Measurements from ENCODE around the gene RNF7. TPM values are rescaled to one million over a fixed set of nuclear protein-coding genes. Genes with fewer than 3 reads are reported as not detected.

RNF7 gene
- total RNA-seq, 4 donors from 2014 or later = 59.2 to 91.8 (median 70.7) TPM

GRCh38 chr3:141793476-141794260, 55.6 kb downstream of the RNF7 start:
- Histone ChIP-seq H3K4me1 (peaks cover 0 to 9% of the 10 kb centered on the region in 2 donors), H3K27ac (no peak overlapping the region), H3K27me3 (no peaks in the 10 kb centered on the region), H3K4me3 (no peak overlapping the region), H3K36me3 (no peaks in the 10 kb centered on the region), H3K9me3 (no peaks in the 10 kb centered on the region)
- intact Hi-C loops (cut with DNase I; ENCODE audit: low total_unique reads) = no loop called here
- TF ChIP-seq CTCF (IDR thresholded peaks at IDR 0.05) (no peak), POLR2A (IDR thresholded peaks at IDR 0.05) (no peak)
- no peak for DNase-seq

GRCh38 chr3:141795276-141795675, 57.2 kb downstream of the RNF7 start:
- intact Hi-C loops (cut with DNase I; ENCODE audit: low total_unique reads) = no loop called here
- H3K36me3 ChIP-seq = no peaks in the 10 kb centered on the region
- no peak overlapping the region for H3K4me3 ChIP-seq
- peaks cover 0 to 12% of the 10 kb centered on the region in 2 donors for H3K4me1 ChIP-seq
- DNase-seq = no peak
- H3K27ac ChIP-seq = no peak overlapping the region
- no peak for TF ChIP-seq POLR2A (IDR thresholded peaks at IDR 0.05)
- TF ChIP-seq CTCF (IDR thresholded peaks at IDR 0.05) = no peak
- H3K27me3 ChIP-seq = no peaks in the 10 kb centered on the region
- no peaks in the 10 kb centered on the region for H3K9me3 ChIP-seq

- Histone ChIP-seq H3K27ac (no peak overlapping the region), H3K4me1 (peaks cover 0 to 12% of the 10 kb centered on the region in 2 donors), H3K36me3 (no peaks in the 10 kb centered on the region), H3K27me3 (no peaks in the 10 kb centered on the region), H3K9me3 (no peaks in the 10 kb centered on the region), H3K4me3 (no peak overlapping the region)
- intact Hi-C loops (cut with DNase I; ENCODE audit: low total_unique reads) = no loop called here
- no peak for DNase-seq
- TF ChIP-seq CTCF (IDR thresholded peaks at IDR 0.05) (no peak), POLR2A (IDR thresholded peaks at IDR 0.05) (no peak)
Measured at GRCh38 chr3:141795741-141796080, 57.6 kb downstream of the RNF7 start.

- intact Hi-C loops (cut with DNase I; ENCODE audit: low total_unique reads) = no loop called here
- H3K27ac ChIP-seq = peak overlapping the region; percentile 79 to 85
Measured at GRCh38 chr3:141796081-141796888, 58.2 kb downstream of the RNF7 start.

More at GRCh38 chr3:141796081-141796888, 58.2 kb downstream of the RNF7 start:
- peak; percentile 49 to 67 for DNase-seq
- TF ChIP-seq POLR2A (IDR thresholded peaks at IDR 0.05) (no peak), CTCF (IDR thresholded peaks at IDR 0.05) (no peak)
- no peak overlapping the region for H3K4me3 ChIP-seq
- no peaks in the 10 kb centered on the region for H3K9me3 ChIP-seq
- peaks cover 0 to 12% of the 10 kb centered on the region in 2 donors for H3K4me1 ChIP-seq
- no peaks in the 10 kb centered on the region for H3K36me3 ChIP-seq
- no peaks in the 10 kb centered on the region for H3K27me3 ChIP-seq

Small RNA genes lying within 50 kb of the gene (small RNA-seq; reads per million reads assigned to genes)
- gene AC112771.1 = not detected

Other genes with a start within 250 kb of the RNF7 start
- under 1 TPM in 2 of 4 donors, not detected in 2; 0.14 to 0.18 TPM for gene GRK7, start 25.1 kb downstream of the RNF7 start, total RNA-seq
- gene ATP1B3, start 138.3 kb downstream of the RNF7 start, total RNA-seq = 10 to 100 TPM; 33.3 to 98.4 (median 40.3) TPM